HG02759 (cell line): ENCODE measurements around the gene NOXRED1.
A peak's percentile ranks its signal among the peaks of the same experiment; 100 is the strongest.

Source experiments
- ATAC-seq: cut with Tn5 transposase; IDR thresholded peaks from one replicate; pipeline ENCODE4 v1.9.1; 2021; ENCODE audit warnings: mild to moderate bottlenecking, moderate library complexity; ENCODE audit not compliant: unreplicated experiment

The NOXRED1 gene

DNA sequence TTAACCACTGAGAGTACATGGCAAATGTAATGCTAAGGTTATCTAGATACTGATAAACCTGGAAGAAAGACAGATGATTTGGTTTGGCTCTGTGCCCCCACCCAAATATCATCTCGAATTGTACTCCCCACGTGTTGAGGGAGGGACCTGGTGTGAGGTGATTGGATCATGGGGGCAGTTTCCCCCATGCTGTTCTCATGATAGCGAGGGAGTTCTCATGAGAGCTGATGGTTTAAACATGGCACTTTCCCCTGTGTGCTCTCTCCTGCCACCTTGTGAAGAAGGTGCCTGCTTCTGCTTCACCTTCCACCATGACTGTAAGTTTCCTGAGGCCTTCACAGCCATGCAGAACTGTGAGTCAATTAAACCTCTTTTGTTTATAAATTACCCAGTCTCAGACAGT is 14.2 kb downstream of the NOXRED1 start:
- no peak for ATAC-seq

DNA sequence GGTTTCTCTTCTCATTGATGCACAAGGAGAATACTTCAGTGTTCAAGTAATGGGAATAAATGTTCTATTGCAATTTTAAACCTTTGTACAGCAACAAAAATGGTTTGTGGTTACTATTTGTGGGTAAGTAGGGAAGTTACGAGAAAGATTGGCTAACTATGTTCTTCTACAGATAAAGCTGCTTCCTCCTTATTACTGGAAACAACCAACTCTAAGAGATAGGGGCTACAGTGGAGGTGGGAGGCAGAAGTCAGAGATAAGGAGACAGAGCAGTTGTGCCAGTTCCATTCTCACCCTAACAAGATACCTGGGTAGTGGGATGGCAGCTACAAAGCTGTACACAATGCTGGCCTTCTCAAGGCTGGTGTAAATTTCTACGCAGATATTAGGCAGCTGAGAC is 16.2 kb downstream of the NOXRED1 start:
- no peak for ATAC-seq

- ATAC-seq, result no peak
Measured at GRCh38 chr14:77406718-77407117, 16.6 kb downstream of the NOXRED1 start.

DNA sequence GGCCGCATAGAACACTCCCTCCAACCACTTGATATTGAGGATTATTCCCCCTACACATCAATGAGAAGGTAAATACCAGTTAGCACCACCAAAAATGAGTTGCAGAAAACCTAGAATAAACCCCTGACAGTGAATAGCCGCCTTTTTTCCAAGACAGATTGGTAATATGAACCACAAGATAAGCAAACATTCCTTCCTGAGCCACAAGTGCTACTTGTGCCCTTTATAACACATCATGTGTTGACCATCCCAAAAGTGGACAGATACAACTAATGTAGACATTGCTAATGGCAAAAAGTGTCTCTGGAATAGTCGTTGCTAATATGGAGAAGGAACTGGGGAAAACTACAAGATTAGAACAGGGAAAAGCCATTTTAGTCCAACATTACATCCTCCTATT is 17.2 kb downstream of the NOXRED1 start:
- ATAC-seq, result no peak

GRCh38 chr14:77403768-77404167 is 19.6 kb downstream of the NOXRED1 start:
- ATAC-seq, result no peak

DNA sequence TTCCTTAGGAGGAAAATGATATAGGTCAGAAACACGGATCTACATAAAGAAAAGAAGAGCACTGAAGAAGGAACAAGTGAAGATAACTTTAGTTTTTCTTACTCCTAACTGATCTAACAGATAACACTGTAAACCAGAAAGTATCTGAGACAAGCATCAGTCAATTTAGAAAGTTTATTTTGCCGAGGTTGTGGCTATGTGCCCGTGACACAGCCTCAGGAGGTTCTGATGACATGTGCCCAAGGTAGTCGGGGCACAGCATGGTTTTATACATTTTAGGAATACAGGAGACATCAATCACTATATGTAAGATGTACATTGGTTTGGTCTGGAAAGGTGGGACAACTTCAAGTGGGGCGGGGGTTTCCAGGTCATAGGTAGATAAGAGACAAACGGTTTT is 23.1 kb downstream of the NOXRED1 start:
- ATAC-seq, result no peak

DNA sequence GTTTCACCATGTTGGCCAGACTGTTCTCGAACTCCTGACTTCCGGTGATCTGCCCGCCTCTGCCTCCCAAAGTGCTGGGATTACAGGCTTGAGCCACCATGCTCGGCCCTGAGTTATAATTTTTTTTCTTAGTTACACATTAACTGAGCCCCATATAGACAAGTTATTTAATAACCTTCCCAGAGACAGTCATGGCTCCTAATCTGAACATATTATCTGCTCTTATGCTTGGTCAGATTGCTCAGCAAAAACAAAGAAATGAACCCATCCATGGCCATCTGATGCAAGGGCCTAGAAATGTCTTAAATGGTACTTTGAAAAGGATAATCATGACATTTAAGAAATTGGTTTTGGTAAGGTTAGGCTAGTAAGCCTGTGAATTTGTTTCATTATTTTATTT is 33.1 kb downstream of the NOXRED1 start:
- no peak for ATAC-seq

DNA sequence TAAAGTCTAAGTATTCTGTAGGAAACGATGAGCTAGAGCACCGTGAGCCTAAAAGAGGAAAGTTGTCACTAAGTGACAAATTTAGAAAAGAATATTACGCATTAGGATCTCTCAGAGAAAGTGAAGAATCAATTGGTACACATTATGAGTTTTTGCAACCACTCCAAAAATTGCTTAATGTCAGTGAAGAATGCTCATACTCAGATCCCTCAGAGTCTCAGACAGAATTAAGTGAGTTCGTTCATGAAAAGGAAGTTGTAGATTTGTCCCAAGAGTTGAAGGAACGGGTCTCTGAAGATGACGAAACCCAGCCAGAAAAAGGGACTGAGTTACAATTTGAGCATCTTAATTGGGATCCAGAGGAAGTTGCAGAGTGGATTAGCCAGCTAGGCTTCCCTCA is 44.6 kb downstream of the NOXRED1 start:
- ATAC-seq, result no peak

DNA sequence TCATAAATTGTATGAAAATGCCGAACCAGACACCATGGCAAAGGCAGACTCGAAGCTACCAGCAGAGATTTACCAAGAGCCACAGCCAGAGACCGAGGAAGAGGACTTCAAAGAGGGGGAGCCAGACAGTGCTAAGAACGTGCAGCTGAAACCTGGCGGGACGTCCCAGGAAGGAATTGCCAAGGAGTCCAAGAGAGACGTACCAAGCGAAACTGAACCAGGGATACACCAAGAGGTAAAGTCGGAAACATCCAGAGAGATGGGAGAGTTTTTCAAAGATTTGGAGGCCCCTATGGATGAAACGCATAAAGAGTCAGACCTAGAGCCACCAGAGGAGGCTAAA is 45.9 kb downstream of the NOXRED1 start:
- no peak for ATAC-seq

GRCh38 chr14:77376771-77377501 is 46.4 kb downstream of the NOXRED1 start, which contains the start of the genes SAMD15 and TMED8:
Gene SAMD15, plus strand, starts transcription at chr14:77377379. Its CDS starts 40 bp downstream, at chr14:77377419.
Gene TMED8, minus strand, starts transcription at chr14:77377094. Its CDS starts 41 bp downstream, at chr14:77377053.
- peak; percentile 89 for ATAC-seq

DNA sequence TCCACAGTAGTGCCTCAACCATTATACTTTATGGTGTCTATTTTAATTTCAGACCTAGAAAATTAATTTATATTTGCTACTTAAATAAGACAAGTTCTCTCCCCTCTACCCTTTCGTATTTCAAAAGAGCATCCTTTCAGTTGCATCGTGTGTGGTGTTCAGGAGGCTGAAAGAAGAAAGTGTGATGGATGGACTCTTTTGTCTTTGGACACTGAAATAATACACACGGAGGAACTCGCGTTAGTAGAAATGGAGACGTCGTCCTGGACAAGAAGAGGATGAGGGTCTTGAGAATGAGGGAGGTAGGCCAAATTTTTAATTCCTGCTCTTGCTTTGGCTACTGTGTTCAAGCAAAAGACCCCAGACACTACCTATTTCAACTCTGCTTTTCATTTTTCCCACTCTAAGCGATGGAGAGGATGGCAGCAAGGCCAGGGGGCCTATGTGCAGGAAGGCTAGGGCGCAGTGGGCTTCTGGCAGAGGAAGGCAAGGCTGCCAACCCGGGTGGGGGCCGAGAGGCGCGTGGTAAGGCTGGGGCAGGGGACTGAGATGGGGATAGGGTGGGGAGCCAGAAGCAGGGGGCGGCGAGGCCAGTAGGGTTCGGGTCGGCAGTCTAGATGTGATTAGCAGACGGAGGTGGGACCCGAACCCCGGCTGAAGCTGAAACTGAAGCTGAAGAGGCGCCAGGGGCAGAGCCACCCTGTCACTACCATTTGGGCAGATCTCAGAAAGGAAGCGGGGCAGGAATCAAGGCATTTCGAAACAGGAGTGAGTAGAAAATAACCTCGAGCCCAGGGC is 47.2 kb downstream of the NOXRED1 start:
- peak; percentile 23 for ATAC-seq

DNA sequence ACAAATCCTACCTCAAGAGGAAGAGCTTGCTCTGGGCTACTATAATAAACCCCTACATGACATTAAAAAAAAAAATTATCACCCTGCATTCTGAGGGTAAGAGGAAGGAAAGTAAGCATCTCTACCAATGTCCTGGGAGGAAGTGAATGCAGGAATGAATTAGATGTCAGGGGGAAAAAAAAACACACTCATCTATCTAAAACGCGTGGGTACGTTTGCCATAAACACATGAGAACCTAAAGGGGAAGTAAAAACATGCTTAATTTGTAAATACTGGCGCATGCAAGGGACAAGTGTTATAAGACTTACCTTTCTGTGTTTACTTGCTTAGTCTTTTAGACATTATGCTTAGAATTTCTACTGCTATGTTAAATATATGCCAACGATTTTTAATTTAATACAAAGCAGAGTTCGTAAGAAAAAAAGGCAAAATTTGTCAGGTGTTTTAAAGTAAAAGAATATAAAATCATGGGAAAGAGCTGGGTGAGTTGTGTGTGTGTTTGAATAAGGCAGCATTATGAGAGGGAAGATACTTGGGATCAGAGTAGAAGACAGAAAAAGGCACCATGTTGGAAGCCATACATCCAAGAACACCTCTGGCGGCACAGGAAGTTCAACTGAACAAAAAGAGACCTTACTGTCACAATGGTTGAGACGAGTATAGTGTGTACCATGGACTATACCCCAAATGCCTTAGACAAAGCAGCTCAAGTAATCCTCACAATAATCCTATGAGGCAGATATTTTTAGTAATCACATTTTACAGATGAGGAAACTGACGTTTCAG is 48.0 kb downstream of the NOXRED1 start:
- ATAC-seq, result no peak

- ATAC-seq, result peak; percentile 29
Measured at GRCh38 chr14:77372304-77372841, 51.0 kb downstream of the NOXRED1 start.

DNA sequence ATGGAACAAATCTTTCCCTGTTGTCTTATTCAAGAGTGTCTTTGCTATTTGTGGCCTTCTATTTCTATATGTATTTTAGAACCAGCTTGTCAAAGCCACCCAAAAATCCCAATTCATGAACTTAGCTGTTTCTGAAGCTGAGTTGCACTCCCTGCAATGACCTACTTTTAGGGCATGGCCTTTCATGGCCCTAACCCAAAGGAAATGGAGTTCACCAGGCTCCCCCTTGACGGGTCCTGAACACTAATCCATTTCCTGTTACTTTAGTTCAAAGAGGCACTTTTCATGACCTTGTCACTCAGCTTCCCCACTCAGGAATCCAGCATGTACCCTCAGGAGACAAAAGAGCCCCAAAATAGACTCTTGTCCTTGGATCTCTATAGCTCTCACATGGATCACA is 54.0 kb downstream of the NOXRED1 start:
- ATAC-seq, result no peak

DNA sequence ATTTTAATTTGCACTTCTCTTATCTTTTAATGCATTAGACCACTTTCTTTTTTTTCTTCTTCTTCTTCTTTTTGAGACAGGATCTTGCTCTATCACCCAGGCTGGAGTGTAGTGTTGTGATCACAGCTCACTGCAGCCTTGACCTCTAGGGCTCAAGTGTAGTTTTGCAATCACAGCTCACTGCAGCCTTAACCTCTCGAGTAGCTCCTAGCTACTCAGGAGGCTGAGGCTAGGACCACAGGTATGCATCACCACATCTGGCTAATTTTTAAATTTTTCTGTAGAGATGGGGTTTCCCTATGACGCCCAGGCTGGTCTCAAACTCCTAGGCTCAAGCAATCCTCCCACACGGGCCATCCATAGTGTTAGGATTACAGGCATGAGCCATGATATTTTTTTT is 59.2 kb downstream of the NOXRED1 start:
- ATAC-seq, result peak; percentile 74

GRCh38 chr14:77359626-77360025 is 63.7 kb downstream of the NOXRED1 start:
- ATAC-seq, result no peak

GRCh38 chr14:77356899-77357298 is 66.4 kb downstream of the NOXRED1 start:
- no peak for ATAC-seq

GRCh38 chr14:77355811-77356210 is 67.5 kb downstream of the NOXRED1 start:
- ATAC-seq, result no peak

DNA sequence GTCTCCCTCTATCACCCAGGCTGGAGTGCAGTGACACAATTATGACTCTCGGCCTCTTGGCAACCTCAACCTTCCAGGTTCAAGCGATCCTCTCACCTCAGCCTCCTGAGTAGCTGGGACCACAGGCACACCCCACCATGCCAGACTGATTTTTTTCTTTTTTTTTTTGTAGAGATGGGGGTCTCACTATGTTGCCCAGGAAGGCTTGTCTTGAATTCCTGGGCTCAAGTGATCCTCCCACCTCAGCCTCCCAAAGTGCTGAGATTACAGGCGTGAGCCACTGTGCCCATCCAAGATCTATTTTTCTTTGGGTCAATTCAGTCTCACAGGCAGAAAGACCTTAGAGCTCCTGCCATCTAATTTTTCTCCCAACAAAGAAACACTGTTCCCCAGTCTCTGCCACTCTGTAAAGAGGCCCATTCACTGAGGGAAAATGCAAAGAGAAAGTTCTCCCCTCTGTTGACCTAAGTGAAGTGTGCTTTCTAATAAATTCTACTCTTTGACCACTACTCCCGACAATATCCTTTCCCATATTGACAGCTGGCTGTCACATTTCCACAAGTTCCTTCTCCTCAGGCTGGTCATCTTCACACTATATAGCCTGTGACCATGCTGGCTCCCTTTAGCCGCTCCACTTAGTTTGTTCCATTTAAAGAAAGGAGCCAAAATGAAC is 69.7 kb downstream of the NOXRED1 start:
- no peak for ATAC-seq

DNA sequence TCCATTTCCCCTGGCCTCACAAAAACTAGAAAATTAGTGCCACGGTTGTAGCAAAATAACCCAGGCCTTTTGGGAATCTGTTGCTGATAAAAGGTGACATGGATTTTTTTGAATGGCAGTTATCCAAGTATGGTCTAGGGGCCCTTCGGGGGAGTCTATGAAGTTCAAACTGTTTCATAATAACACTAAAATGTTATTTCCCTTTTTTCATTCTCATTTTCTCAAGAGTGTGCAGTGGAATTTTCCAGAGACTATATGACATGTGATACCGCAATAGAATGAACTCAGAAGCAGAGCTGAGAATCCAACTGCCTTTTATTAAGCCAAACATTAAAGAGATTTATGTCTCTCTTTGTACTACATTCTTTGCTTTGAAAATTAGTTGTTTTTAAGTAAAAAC is 75.6 kb downstream of the NOXRED1 start:
- ATAC-seq, result no peak

DNA sequence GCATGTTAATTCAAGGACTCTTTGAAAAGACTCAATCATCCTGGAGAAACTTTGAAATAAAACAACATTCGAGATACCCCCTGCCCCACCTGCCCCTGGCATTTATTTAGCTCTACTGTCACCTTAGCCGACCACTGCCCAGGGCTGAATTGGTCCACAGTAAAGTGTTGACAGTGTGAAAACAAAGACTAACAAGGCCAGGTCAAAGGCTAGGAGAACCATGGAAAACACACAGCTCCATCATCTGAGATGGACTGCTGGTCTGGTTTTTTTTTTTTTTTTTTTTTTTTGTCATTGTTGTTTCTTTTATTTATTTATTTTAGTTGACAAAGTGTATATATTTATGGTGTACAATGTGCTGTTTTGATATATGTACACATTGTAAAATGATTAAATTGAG is 76.8 kb downstream of the NOXRED1 start:
- ATAC-seq, result no peak
